Trophoblast cell (in vitro differentiated cells and primary cell): ENCODE data around the gene OTOR.

Source experiments
- DNase-seq, 2 donors: peaks; one replicate each; pipeline ENCODE4 v3.0.0-alpha.2; 2016
- H2AFZ ChIP-seq: 2 replicates; pipeline ENCODE4 v1.6.1; 2013; ENCODE audit warnings: low read length, moderate library complexity, mild to moderate bottlenecking; ENCODE audit not compliant: insufficient read depth, poor library complexity
- H2AK5ac ChIP-seq: 2 replicates; pipeline ENCODE4 v1.6.1; 2013; ENCODE audit warnings: mild to moderate bottlenecking, low read length
- H2BK120ac ChIP-seq: 2 replicates; pipeline ENCODE4 v1.6.1; 2013; ENCODE audit warnings: low read length, mild to moderate bottlenecking, moderate library complexity; ENCODE audit not compliant: insufficient read depth, poor library complexity
- H2BK12ac ChIP-seq: 2 replicates; pipeline ENCODE4 v1.6.1; 2013; ENCODE audit warnings: mild to moderate bottlenecking, low read length, moderate library complexity
- H2BK5ac ChIP-seq: 2 replicates; pipeline ENCODE4 v1.6.1; 2013; ENCODE audit warnings: low read length, low read depth, moderate library complexity, mild to moderate bottlenecking; ENCODE audit not compliant: poor library complexity
- H3K14ac ChIP-seq: 2 replicates; pipeline ENCODE4 v1.6.1; 2013; ENCODE audit warnings: mild to moderate bottlenecking, low read length
- H3K18ac ChIP-seq: 2 replicates; pipeline ENCODE4 v1.6.1; 2013; ENCODE audit warnings: mild to moderate bottlenecking, low read length
- H3K23ac ChIP-seq: 2 replicates; pipeline ENCODE4 v1.6.1; 2013; ENCODE audit warnings: low read length
- H3K27ac ChIP-seq: 2 replicates; pipeline ENCODE4 v1.5.1; 2013; ENCODE audit warnings: low read depth, mild to moderate bottlenecking, inconsistent platforms, low read length, moderate library complexity
- H3K27me3 ChIP-seq: 2 replicates; pipeline ENCODE4 v1.6.1; 2013; ENCODE audit warnings: inconsistent platforms, mild to moderate bottlenecking, low read length, moderate library complexity; ENCODE audit not compliant: insufficient read depth
- H3K36me3 ChIP-seq, 2 experiments: 1 replicate in 1 of 2; 2 replicates in 1 of 2; pipeline ENCODE4 v1.6.1; 2013; ENCODE audit warnings: low read length in 2 of 2, mild to moderate bottlenecking in 2 of 2, moderate library complexity in 1 of 2; ENCODE audit not compliant: insufficient read depth in 2 of 2, control insufficient read depth in 1 of 2
- H3K4ac ChIP-seq: 2 replicates; pipeline ENCODE4 v1.6.1; 2013; ENCODE audit warnings: low read depth, mild to moderate bottlenecking, low read length, moderate library complexity
- H3K4me1 ChIP-seq, 2 experiments: 1 replicate in 1 of 2; 2 replicates in 1 of 2; pipeline ENCODE4 v1.6.1; 2013; ENCODE audit warnings: low read length in 2 of 2, mild to moderate bottlenecking in 2 of 2, moderate library complexity in 1 of 2; ENCODE audit not compliant: insufficient read depth in 2 of 2, control insufficient read depth in 1 of 2
- H3K4me2 ChIP-seq: 2 replicates; pipeline ENCODE4 v1.6.1; 2013; ENCODE audit warnings: inconsistent platforms, mild to moderate bottlenecking, low read length, moderate library complexity
- H3K4me3 ChIP-seq: 2 replicates; pipeline ENCODE4 v1.5.1; 2013; ENCODE audit warnings: mild to moderate bottlenecking, low read depth, low read length, inconsistent platforms
- H3K79me1 ChIP-seq: one replicate; pipeline ENCODE4 v1.6.1; 2013; ENCODE audit warnings: low read length
- H3K79me2 ChIP-seq: 2 replicates; pipeline ENCODE4 v1.6.1; 2013; ENCODE audit warnings: low read length, mild to moderate bottlenecking; ENCODE audit not compliant: control insufficient read depth, insufficient read depth, poor library complexity
- H3K9ac ChIP-seq: 2 replicates; pipeline ENCODE4 v1.6.1; 2013; ENCODE audit warnings: mild to moderate bottlenecking, low read length
- H3K9me3 ChIP-seq: 2 replicates; pipeline ENCODE4 v1.6.1; 2013; ENCODE audit warnings: low read depth, mild to moderate bottlenecking, control low read depth, inconsistent platforms, low read length; ENCODE audit not compliant: insufficient read depth
- H4K12ac ChIP-seq: 2 replicates; pipeline ENCODE4 v1.6.1; 2013; ENCODE audit warnings: low read depth, mild to moderate bottlenecking, low read length, moderate library complexity
- H4K8ac ChIP-seq: 2 replicates; pipeline ENCODE4 v1.6.1; 2013; ENCODE audit warnings: low read depth, mild to moderate bottlenecking, low read length, moderate library complexity
- H4K91ac ChIP-seq: one replicate; pipeline ENCODE4 v1.6.1; 2013; ENCODE audit warnings: low read depth, mild to moderate bottlenecking, low read length, moderate library complexity
- WGBS: extraction: QIAGEN DNeasy Blood & Tissue Kit; methylation state at CpG from one replicate; pipeline ENCODE4 v1.1.7; 2013; ENCODE audit warnings: missing lambda C conversion rate; ENCODE audit not compliant: insufficient read length, insufficient coverage; ENCODE audit errors: extremely low coverage; 5-methylcytosine and 5-hydroxymethylcytosine counted together

The OTOR gene

GRCh38 chr20:16711661-16712258 lies 36.4 kb upstream of the OTOR start:
- Histone ChIP-seq H3K9me3 (peaks cover 2% of the 10 kb centered on the region), H3K36me3 (no peaks in the 10 kb centered on the region), H3K18ac (no peak overlapping the region), H3K27me3 (no peaks in the 10 kb centered on the region), H2BK120ac (no peak overlapping the region), H3K14ac (no peak overlapping the region), H2AFZ (no peak overlapping the region), H4K91ac (no peak overlapping the region), H2AK5ac (no peak overlapping the region), H2BK12ac (no peak overlapping the region), H3K4ac (no peak overlapping the region), H3K27ac (no peak overlapping the region), H3K4me2 (no peak overlapping the region), H3K79me1 (no peaks in the 10 kb centered on the region), H3K4me3 (no peak overlapping the region), H3K9ac (no peak overlapping the region), H4K8ac (no peak overlapping the region), H3K23ac (no peak overlapping the region), H2BK5ac (no peak overlapping the region), H3K4me1 (no peaks in the 10 kb centered on the region), H4K12ac (no peak overlapping the region), H3K79me2 (no peaks in the 10 kb centered on the region)
- no CpG with 5 or more reads among the region's 4 CpGs for WGBS
- DNase-seq = no peak

DNA sequence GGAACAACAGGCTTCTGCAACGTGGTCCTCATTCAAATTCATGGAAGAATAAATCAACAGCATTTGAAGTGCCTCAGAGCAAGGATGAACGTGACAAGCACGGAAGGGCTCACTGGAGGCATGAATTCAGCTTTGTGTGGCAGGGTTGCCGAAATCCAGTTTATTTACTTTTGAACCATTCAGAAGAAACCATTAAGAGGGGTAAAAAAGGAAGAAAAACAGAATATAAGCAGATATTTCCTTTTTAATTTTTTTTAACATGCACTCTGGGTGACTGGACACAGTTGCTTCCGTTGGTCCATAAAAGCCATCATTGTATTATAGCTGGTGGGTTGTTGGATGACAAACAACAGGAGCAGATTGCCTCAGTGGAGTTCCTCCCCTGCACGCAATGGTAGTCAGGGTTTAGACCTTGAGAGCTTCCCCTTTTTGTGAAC lies 35.6 kb upstream of the OTOR start:
- H4K91ac ChIP-seq = no peak overlapping the region
- no peak overlapping the region for H4K8ac ChIP-seq
- no peak overlapping the region for H3K14ac ChIP-seq
- H3K18ac ChIP-seq = no peak overlapping the region
- no peak overlapping the region for H3K27ac ChIP-seq
- no CpG with 5 or more reads among the region's 6 CpGs for WGBS
- H3K4ac ChIP-seq = no peak overlapping the region
- no peak for DNase-seq
- H2AFZ ChIP-seq = no peak overlapping the region
- no peak overlapping the region for H2BK12ac ChIP-seq
- peaks cover 2% of the 10 kb centered on the region for H3K9me3 ChIP-seq
- H3K4me2 ChIP-seq = no peak overlapping the region
- H3K23ac ChIP-seq = no peak overlapping the region
- no peak overlapping the region for H3K4me3 ChIP-seq
- H3K9ac ChIP-seq = no peak overlapping the region
- no peak overlapping the region for H4K12ac ChIP-seq
- H3K27me3 ChIP-seq = no peaks in the 10 kb centered on the region
- H3K36me3 ChIP-seq = no peaks in the 10 kb centered on the region
- no peak overlapping the region for H2AK5ac ChIP-seq
- no peaks in the 10 kb centered on the region for H3K79me2 ChIP-seq
- H3K4me1 ChIP-seq = no peaks in the 10 kb centered on the region
- H2BK5ac ChIP-seq = no peak overlapping the region
- H3K79me1 ChIP-seq = no peaks in the 10 kb centered on the region
- H2BK120ac ChIP-seq = no peak overlapping the region

- H3K9ac ChIP-seq = no peak overlapping the region
- no peaks in the 10 kb centered on the region for H3K36me3 ChIP-seq
- H3K9me3 ChIP-seq = no peaks in the 10 kb centered on the region
- H2BK5ac ChIP-seq = no peak overlapping the region
- H3K14ac ChIP-seq = no peak overlapping the region
- H4K91ac ChIP-seq = no peak overlapping the region
- H3K18ac ChIP-seq = no peak overlapping the region
- H3K79me1 ChIP-seq = no peaks in the 10 kb centered on the region
- H3K27me3 ChIP-seq = no peaks in the 10 kb centered on the region
- H3K4me1 ChIP-seq = no peaks in the 10 kb centered on the region
- no peak overlapping the region for H2BK12ac ChIP-seq
- no peak overlapping the region for H4K12ac ChIP-seq
- no peak overlapping the region for H3K4me3 ChIP-seq
- H2AFZ ChIP-seq = no peak overlapping the region
- H3K27ac ChIP-seq = no peak overlapping the region
- H2BK120ac ChIP-seq = no peak overlapping the region
- DNase-seq = no peak
- no peak overlapping the region for H2AK5ac ChIP-seq
- H3K23ac ChIP-seq = no peak overlapping the region
- no peak overlapping the region for H4K8ac ChIP-seq
- H3K79me2 ChIP-seq = no peaks in the 10 kb centered on the region
- no peak overlapping the region for H3K4ac ChIP-seq
- H3K4me2 ChIP-seq = no peak overlapping the region
Observed at GRCh38 chr20:16713066-16713465, 35.1 kb upstream of the OTOR start.

DNA sequence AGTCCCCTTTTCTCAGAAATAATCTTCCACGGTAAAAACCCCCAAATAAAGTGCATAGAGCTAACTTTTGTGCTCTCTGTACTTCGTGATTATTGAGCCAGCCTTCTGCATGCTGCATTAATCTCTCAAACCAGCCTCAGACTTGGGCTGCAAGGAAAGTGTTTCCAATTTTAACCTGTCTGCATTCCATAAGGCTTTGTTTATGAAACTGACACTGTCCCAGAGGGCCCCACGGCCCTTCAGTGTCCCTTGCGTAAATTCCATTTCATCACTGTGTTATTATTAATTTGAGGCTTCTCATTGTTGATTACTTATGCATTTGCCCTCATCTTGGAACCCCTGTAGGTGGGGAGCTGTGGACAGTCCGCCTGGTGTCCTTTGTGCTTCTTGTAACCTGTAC lies 33.9 kb upstream of the OTOR start:
- H3K79me2 ChIP-seq = no peaks in the 10 kb centered on the region
- no peaks in the 10 kb centered on the region for H3K36me3 ChIP-seq
- H4K12ac ChIP-seq = no peak overlapping the region
- no peak overlapping the region for H2AK5ac ChIP-seq
- H3K9ac ChIP-seq = no peak overlapping the region
- H2BK12ac ChIP-seq = no peak overlapping the region
- H4K91ac ChIP-seq = no peak overlapping the region
- no peaks in the 10 kb centered on the region for H3K9me3 ChIP-seq
- H3K27ac ChIP-seq = no peak overlapping the region
- H3K14ac ChIP-seq = no peak overlapping the region
- H3K4me1 ChIP-seq = no peaks in the 10 kb centered on the region
- H3K4ac ChIP-seq = no peak overlapping the region
- H3K23ac ChIP-seq = no peak overlapping the region
- no peak overlapping the region for H2BK120ac ChIP-seq
- H3K79me1 ChIP-seq = no peaks in the 10 kb centered on the region
- H3K27me3 ChIP-seq = no peaks in the 10 kb centered on the region
- no peak overlapping the region for H2AFZ ChIP-seq
- H3K4me2 ChIP-seq = no peak overlapping the region
- H4K8ac ChIP-seq = no peak overlapping the region
- H3K4me3 ChIP-seq = no peak overlapping the region
- WGBS = no CpG with 5 or more reads among the region's 5 CpGs
- no peak overlapping the region for H2BK5ac ChIP-seq
- no peak for DNase-seq
- no peak overlapping the region for H3K18ac ChIP-seq
